H1 (cell line): ENCODE measurements around the gene TOPORS. TPM values are rescaled to one million over a fixed set of nuclear protein-coding genes. Genes with fewer than 3 reads are reported as not detected.

Experiments used
- CTCF ChIA-PET: fragments of 300-600 bp; sonication (Branson Sonifier 250); formaldehyde crosslinking; loops from one replicate; lab custom pipeline; 2021; ENCODE audit not compliant: partially characterized antibody; lab: Charles Lee
- POLR2A ChIA-PET: fragments of 300-600 bp; sonication (Branson Sonifier 250); formaldehyde crosslinking; loops from one replicate; lab custom pipeline; 2021; ENCODE audit warnings: inconsistent platforms; ENCODE audit not compliant: partially characterized antibody; lab: Charles Lee
- DNase-seq, 2 experiments: peaks; one replicate each; pipeline versions ENCODE4 v3.0.0 to v3.0.0-alpha.2; 2010 to 2022; ENCODE audit warnings: low spot score in 2 of 2, low read depth in 1 of 2, mixed read lengths in 1 of 2
- FAIRE-seq: peaks from 2 replicates; lab custom pipeline; 2011; peaks lifted over from hg19 to GRCh38; lab: Jason Lieb, UNC
- H2AFZ ChIP-seq: 2 replicates; pipeline ENCODE4 v1.8.1; 2012; ENCODE audit warnings: low read length, inconsistent platforms
- H2AK5ac ChIP-seq: 2 replicates; pipeline ENCODE4 v1.6.1; 2013; ENCODE audit warnings: low read depth, low read length
- H2BK120ac ChIP-seq: replicated peaks from 2 replicates; pipeline ENCODE3; 2013; ENCODE audit warnings: low read depth, low read length, inconsistent platforms
- H2BK12ac ChIP-seq: 2 replicates; pipeline ENCODE4 v1.6.1; 2013; ENCODE audit warnings: low read depth, low read length
- H2BK15ac ChIP-seq: 2 replicates; pipeline ENCODE4 v1.6.1; 2013; ENCODE audit warnings: low read length
- H2BK20ac ChIP-seq: 2 replicates; pipeline ENCODE4 v1.6.1; 2013; ENCODE audit warnings: low read length
- H2BK5ac ChIP-seq: 2 replicates; pipeline ENCODE4 v1.6.1; 2013; ENCODE audit warnings: low read depth, low read length
- H3K14ac ChIP-seq: 2 replicates; pipeline ENCODE4 v1.6.1; 2013; ENCODE audit warnings: inconsistent platforms; ENCODE audit not compliant: insufficient read length
- H3K18ac ChIP-seq: 2 replicates; pipeline ENCODE4 v1.6.1; 2013; ENCODE audit warnings: low read length; ENCODE audit errors: extremely low read depth
- H3K23ac ChIP-seq: 2 replicates; pipeline ENCODE4 v1.6.1; 2013; ENCODE audit warnings: inconsistent platforms; ENCODE audit not compliant: insufficient read length
- H3K23me2 ChIP-seq: 2 replicates; pipeline ENCODE4 v1.6.1; 2013; ENCODE audit warnings: low read depth, low read length
- H3K27ac ChIP-seq: 2 replicates; pipeline ENCODE4 v1.6.1; 2011; ENCODE audit warnings: low read depth, low read length, inconsistent platforms
- H3K27me3 ChIP-seq, 4 experiments: replicated peaks in 1 of 4; 1 replicate in 1 of 4; 2 replicates in 3 of 4; pipeline versions ENCODE4 v1.6.1 to v1.8.1; 2011 to 2013; ENCODE audit warnings: low read length in 3 of 4, mild to moderate bottlenecking in 3 of 4, inconsistent platforms in 2 of 4, mixed read lengths in 2 of 4, moderate library complexity in 1 of 4; ENCODE audit not compliant: control insufficient read depth in 3 of 4, insufficient read depth in 3 of 4; ENCODE audit errors: extremely low read depth in 1 of 4
- H3K36me3 ChIP-seq, 4 experiments: 2 replicates each; pipeline versions ENCODE4 v1.6.1 to v1.8.1; 2011 to 2013; ENCODE audit warnings: mild to moderate bottlenecking in 4 of 4, low read length in 3 of 4, moderate library complexity in 2 of 4, control low read depth in 1 of 4, inconsistent platforms in 1 of 4; ENCODE audit not compliant: insufficient read depth in 4 of 4, control insufficient read depth in 2 of 4
- H3K4ac ChIP-seq: replicated peaks from 2 replicates; pipeline ENCODE3; 2013; ENCODE audit warnings: low read length, low read depth, mixed read lengths, inconsistent platforms; ENCODE audit not compliant: insufficient read length
- H3K4me1 ChIP-seq, 4 experiments: replicated peaks in 1 of 4; 1 replicate in 1 of 4; 2 replicates in 3 of 4; pipeline versions ENCODE4 v1.6.1 to v1.8.1; 2011 to 2013; ENCODE audit warnings: low read length in 3 of 4, inconsistent platforms in 2 of 4, mixed read lengths in 1 of 4; ENCODE audit not compliant: insufficient read depth in 4 of 4, control insufficient read depth in 3 of 4
- H3K4me2 ChIP-seq, 2 experiments: 2 replicates each; pipeline versions ENCODE4 v1.6.1 to v1.8.1; 2011 to 2013; ENCODE audit warnings: low read depth in 2 of 2, low read length in 2 of 2, control low read depth in 1 of 2, inconsistent platforms in 1 of 2, mild to moderate bottlenecking in 1 of 2; ENCODE audit not compliant: insufficient read depth in 1 of 2
- H3K4me3 ChIP-seq, 4 experiments: fragments of 200-600, 300-600 bp in 1 of 4; sonication (generic), shearing (Covaris generic), sonication (Bioruptor Twin) in 1 of 4; 2 replicates each; pipeline versions ENCODE4 v1.5.1 to v1.8.1; 2011 to 2016; ENCODE audit warnings: low read length in 4 of 4, low read depth in 3 of 4, control low read depth in 2 of 4, inconsistent platforms in 2 of 4, mild to moderate bottlenecking in 2 of 4, mixed read lengths in 1 of 4, moderate library complexity in 1 of 4; ENCODE audit not compliant: insufficient read depth in 2 of 4; ENCODE audit errors: extremely low read depth in 1 of 4
- H3K56ac ChIP-seq: replicated peaks from 2 replicates; pipeline ENCODE3; 2013; ENCODE audit warnings: low read depth, mild to moderate bottlenecking, mixed read lengths, low read length, inconsistent platforms; ENCODE audit not compliant: insufficient read length
- H3K79me1 ChIP-seq: 2 replicates; pipeline ENCODE4 v1.6.1; 2013; ENCODE audit warnings: low read depth, low read length, control low read depth
- H3K79me2 ChIP-seq, 2 experiments: 2 replicates each; pipeline versions ENCODE4 v1.6.1 to v1.8.1; 2012 to 2013; ENCODE audit warnings: low read length in 2 of 2, mild to moderate bottlenecking in 2 of 2, inconsistent platforms in 1 of 2; ENCODE audit not compliant: insufficient read depth in 2 of 2, control insufficient read depth in 1 of 2
- H3K9ac ChIP-seq, 4 experiments: replicated peaks in 1 of 4; 1 replicate in 1 of 4; 2 replicates in 3 of 4; pipeline versions ENCODE4 v1.6.1 to v1.8.1; 2011 to 2013; ENCODE audit warnings: low read depth in 3 of 4, low read length in 3 of 4, control low read depth in 2 of 4, mild to moderate bottlenecking in 2 of 4, moderate library complexity in 2 of 4, inconsistent platforms in 1 of 4; ENCODE audit errors: extremely low read depth in 1 of 4
- H3K9me3 ChIP-seq, 2 experiments: 2 replicates each; pipeline versions ENCODE4 v1.6.1 to v1.8.1; 2012 to 2013; ENCODE audit warnings: mild to moderate bottlenecking in 2 of 2, moderate library complexity in 2 of 2, control low read depth in 1 of 2, inconsistent platforms in 1 of 2, low read depth in 1 of 2, low read length in 1 of 2, mixed read lengths in 1 of 2; ENCODE audit not compliant: insufficient read depth in 2 of 2
- H4K20me1 ChIP-seq, 2 experiments: replicated peaks in 1 of 2; 2 replicates each; pipeline versions ENCODE3 to v1.8.1; 2011 to 2013; ENCODE audit warnings: inconsistent platforms in 2 of 2, low read length in 2 of 2, mild to moderate bottlenecking in 1 of 2; ENCODE audit not compliant: insufficient read depth in 2 of 2, control insufficient read depth in 1 of 2
- H4K5ac ChIP-seq: 2 replicates; pipeline ENCODE4 v1.6.1; 2013; ENCODE audit warnings: low read length, low read depth, mixed read lengths, inconsistent platforms; ENCODE audit not compliant: insufficient read length
- H4K8ac ChIP-seq: 2 replicates; pipeline ENCODE4 v1.8.0; 2013; ENCODE audit warnings: mild to moderate bottlenecking, moderate library complexity, low read length, inconsistent platforms; ENCODE audit not compliant: insufficient read depth; ENCODE audit errors: extremely low read depth
- H4K91ac ChIP-seq: replicated peaks from 2 replicates; pipeline ENCODE3; 2013; ENCODE audit warnings: low read length, mixed read lengths, inconsistent platforms; ENCODE audit not compliant: insufficient read length
- CBX5 ChIP-seq: fragments of 300-800, 300-1000 bp; sonication (generic); IDR thresholded peaks from 2 replicates; pipeline ENCODE4 v1.7.1; 2016; ENCODE audit warnings: antibody characterized with exemption, low read length, low read depth
- CEBPB ChIP-seq: IDR thresholded peaks from 2 replicates; pipeline ENCODE4 v1.6.1; 2012; ENCODE audit warnings: low read depth, low read length
- FOSL1 ChIP-seq: IDR thresholded peaks from 2 replicates; pipeline ENCODE4 v1.6.1; 2011; ENCODE audit warnings: mild to moderate bottlenecking, low read depth, low read length, moderate library complexity; ENCODE audit not compliant: insufficient read depth
- NRF1 ChIP-seq: IDR thresholded peaks from 2 replicates; pipeline ENCODE4 v1.6.1; 2011; ENCODE audit warnings: mild to moderate bottlenecking, low read depth, low read length, improper control_type of control experiment
- RXRA ChIP-seq: IDR thresholded peaks from 2 replicates; pipeline ENCODE4 v1.6.1; 2011; ENCODE audit warnings: low read depth, mild to moderate bottlenecking, low read length, moderate library complexity; ENCODE audit not compliant: insufficient read depth
- SIN3A ChIP-seq, 2 experiments: IDR thresholded peaks in 1 of 2; conservative IDR thresholded peaks in 1 of 2; 2 replicates each; pipeline ENCODE4 v1.6.1; 2011 to 2012; ENCODE audit warnings: low read length in 2 of 2, improper control_type of control experiment in 1 of 2, low read depth in 1 of 2, mild to moderate bottlenecking in 1 of 2
- SP4 ChIP-seq: IDR thresholded peaks from 2 replicates; pipeline ENCODE4 v1.6.1; 2012; ENCODE audit warnings: low read length, inconsistent platforms
- SRF ChIP-seq: IDR thresholded peaks from 2 replicates; pipeline ENCODE4 v1.6.1; 2011; ENCODE audit warnings: mild to moderate bottlenecking, low read depth, low read length, moderate library complexity
- SUZ12 ChIP-seq: fragments of 200-600 bp; sonication (generic); IDR thresholded peaks from 2 replicates; pipeline ENCODE4 v1.6.1; 2012; ENCODE audit warnings: mild to moderate bottlenecking, inconsistent platforms, low read length, moderate library complexity, mixed read lengths
- TAF7 ChIP-seq: optimal IDR thresholded peaks from 2 replicates; pipeline ENCODE3; 2011; ENCODE audit warnings: low read depth, mild to moderate bottlenecking, inconsistent platforms, low read length, moderate library complexity, borderline replicate concordance
- TCF12 ChIP-seq: IDR thresholded peaks from 2 replicates; pipeline ENCODE4 v1.6.1; 2011; ENCODE audit warnings: low read depth, mild to moderate bottlenecking, low read length
- ZNF274 ChIP-seq: IDR thresholded peaks from 2 replicates; pipeline ENCODE4 v1.7.0; 2012; ENCODE audit warnings: low read length, borderline replicate concordance; ENCODE audit errors: extremely low read depth
- WGBS, 2 experiments: shearing (Covaris generic) in 1 of 2; methylation state at CpG; one replicate each; pipeline versions ENCODE4 v1.1.6 to v1.1.7; 2013 to 2015; ENCODE audit warnings: low lambda C conversion rate in 2 of 2, mixed read lengths in 2 of 2, inconsistent platforms in 1 of 2, low coverage in 1 of 2, missing lambda C conversion rate in 1 of 2; ENCODE audit not compliant: insufficient replicate concordance in 2 of 2, insufficient coverage in 1 of 2, insufficient read length in 1 of 2; ENCODE audit errors: extremely low coverage in 1 of 2, missing lambda C conversion rate in 1 of 2; 5-methylcytosine and 5-hydroxymethylcytosine counted together
- polyA plus RNA-seq, 7 experiments: library from polyadenylated mRNA; depleted of rRNA in 3 of 7; stranded (reverse) in 5 of 7; unstranded in 2 of 7; fragments of >200 nt in 5 of 7; fragments of 200-250 nt in 2 of 7; gene quantifications; 1 replicate in 5 of 7; 2 replicates in 1 of 7; 4 replicates in 1 of 7; pipeline versions ENCODE4 v1.2.1 to v1.2.3, GENCODE V29; 2011 to 2013; ENCODE audit warnings: missing spikeins in 2 of 7, mixed read lengths in 2 of 7
- total RNA-seq: library from RNA; stranded (reverse); fragmentation: NEBNext Ultra II Directional; extraction: Animal tissue kit (Norgen Biotek cat#: 25700); gene quantifications from 2 replicates; pipeline ENCODE4 v1.2.1, GENCODE V29; 2021
- TF ChIP-seq, protein P1 (sequence below): IDR thresholded peaks from 2 replicates; pipeline ENCODE4 v1.6.1; 2012; ENCODE audit warnings: inconsistent platforms

The TOPORS gene
- total and polyA plus RNA-seq, 2 of the 8 experiments (the other 6 are each of a cell fraction or from before 2014, with no cell fraction given): 10.3 to 30.7 TPM

DNA sequence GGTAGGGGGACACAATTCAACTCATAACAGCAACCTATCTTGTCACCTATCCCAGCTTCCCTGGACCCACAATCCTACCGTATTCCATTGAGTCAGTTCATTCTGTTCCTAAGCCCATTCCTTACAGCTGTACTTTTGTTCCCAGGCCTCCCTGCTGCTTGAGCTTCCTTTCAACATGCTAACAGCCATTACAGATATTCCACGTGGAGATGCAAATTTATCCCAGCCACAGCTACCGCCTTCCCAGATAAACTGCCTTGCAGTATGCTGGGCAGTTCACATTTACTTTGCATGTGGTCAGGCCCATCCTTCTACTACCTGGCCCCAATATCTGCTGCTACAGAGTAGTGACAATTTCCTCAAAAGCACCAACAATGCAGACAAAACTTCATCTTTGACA, 49.4 kb downstream of the TOPORS start:
- H4K5ac ChIP-seq: no peak overlapping the region
- H3K27ac ChIP-seq: no peak overlapping the region
- no peak overlapping the region for H2BK15ac ChIP-seq
- H3K18ac ChIP-seq: no peak overlapping the region
- H3K14ac ChIP-seq: no peak overlapping the region
- H3K4me1 ChIP-seq: peaks cover 0 to 7% (median 2%) of the 10 kb centered on the region in 4 experiments; a peak in 3 of 7 replicates
- H2BK120ac ChIP-seq: no peak overlapping the region
- FAIRE-seq: no peak
- H2AFZ ChIP-seq: no peak overlapping the region
- H2AK5ac ChIP-seq: no peak overlapping the region
- no peak for DNase-seq
- no peak overlapping the region for H4K8ac ChIP-seq
- H4K20me1 ChIP-seq: no peaks in the 10 kb centered on the region
- H2BK12ac ChIP-seq: no peak overlapping the region
- no peaks in the 10 kb centered on the region for H3K27me3 ChIP-seq
- no peak overlapping the region for H3K9ac ChIP-seq
- no peaks in the 10 kb centered on the region for H3K79me2 ChIP-seq
- H2BK20ac ChIP-seq: no peak overlapping the region
- no peaks in the 10 kb centered on the region for H3K79me1 ChIP-seq
- no peak overlapping the region for H3K23ac ChIP-seq
- H3K9me3 ChIP-seq: no peaks in the 10 kb centered on the region
- no peak overlapping the region for H2BK5ac ChIP-seq
- WGBS, 2 experiments: 77% methylated on average over 3 of the region's 3 CpGs; no CpG with 5 or more reads in 1 of the 2 experiments
- H3K36me3 ChIP-seq: peaks cover 0 to 3% (median 0%) of the 10 kb centered on the region in 4 experiments; a peak in 2 of 8 replicates
- peak overlapping the region; percentile 9 for H4K91ac ChIP-seq
- H3K23me2 ChIP-seq: no peaks in the 10 kb centered on the region
- CTCF ChIA-PET: interaction anchor here (0.7 to 1.0 kb wide), 4 partner anchors 18 to 121 kb away, joined by 3 to 4 read pairs (median 4); no protein-coding TSS in a partner anchor
- H3K4ac ChIP-seq: no peak overlapping the region
- POLR2A ChIA-PET: interaction anchor here (0.9 to 1.2 kb wide), 3 partner anchors 23 to 118 kb away, joined by 3 read pairs; partner anchors contain the start of genes ACO1, RIGI and SMIM27
- H3K4me2 ChIP-seq: no peak overlapping the region
- no peak overlapping the region for H3K4me3 ChIP-seq
- H3K56ac ChIP-seq: no peak overlapping the region
- TF ChIP-seq, protein P1, sequence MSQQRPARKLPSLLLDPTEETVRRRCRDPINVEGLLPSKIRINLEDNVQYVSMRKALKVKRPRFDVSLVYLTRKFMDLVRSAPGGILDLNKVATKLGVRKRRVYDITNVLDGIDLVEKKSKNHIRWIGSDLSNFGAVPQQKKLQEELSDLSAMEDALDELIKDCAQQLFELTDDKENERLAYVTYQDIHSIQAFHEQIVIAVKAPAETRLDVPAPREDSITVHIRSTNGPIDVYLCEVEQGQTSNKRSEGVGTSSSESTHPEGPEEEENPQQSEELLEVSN: no peak
- TF ChIP-seq TCF12 (no peak), TAF7 (no peak), SIN3A (conservative IDR thresholded peaks at IDR 0.05 in 1 of 2, IDR thresholded peaks at IDR 0.05 in 1 of 2; ENCODE audit: low read depth in 1 of 2, low read length in 2 of 2) (no peak), NRF1 (no peak), FOSL1 (no peak), CEBPB (no peak), SUZ12 (no peak), SRF (no peak), RXRA (no peak), SP4 (no peak), ZNF274 (no peak), CBX5 (no peak)
